KMS-11 (cell line): ENCODE measurements around the gene KCNQ1OT1.

ENCODE experiments used
- H2AFZ ChIP-seq: fragments of 200-600 bp; sonication (generic); 2 replicates; pipeline ENCODE4 v1.6.1; 2016; ENCODE audit warnings: antibody characterized with exemption, mixed run types, low read depth
- H3K27ac ChIP-seq: fragments of 200-600 bp; sonication (generic); 2 replicates; pipeline ENCODE4 v1.6.1; 2016; ENCODE audit warnings: mild to moderate bottlenecking, mixed run types
- H3K27me3 ChIP-seq: fragments of 200-600 bp; sonication (generic); 2 replicates; pipeline ENCODE4 v1.6.1; 2017; ENCODE audit warnings: mild to moderate bottlenecking, low read depth, mixed run types, moderate library complexity; ENCODE audit not compliant: insufficient read depth
- H3K36me3 ChIP-seq: fragments of 200-600 bp; sonication (generic); 2 replicates; pipeline ENCODE4 v1.6.1; 2017; ENCODE audit warnings: mild to moderate bottlenecking, mixed run types; ENCODE audit not compliant: insufficient read depth
- H3K4me1 ChIP-seq: fragments of 200-600 bp; sonication (generic); 2 replicates; pipeline ENCODE4 v1.6.1; 2016; ENCODE audit warnings: mild to moderate bottlenecking, low read depth, mixed run types; ENCODE audit not compliant: poor library complexity, severe bottlenecking
- H3K4me2 ChIP-seq: fragments of 200-600 bp; sonication (generic); 2 replicates; pipeline ENCODE4 v1.7.0; 2016; ENCODE audit warnings: mild to moderate bottlenecking, mixed run types
- H3K4me3 ChIP-seq: fragments of 200-600 bp; sonication (generic); IDR thresholded peaks from 2 replicates; pipeline ENCODE4 v1.6.1; 2017; ENCODE audit warnings: low read depth, low read length, mixed read lengths; ENCODE audit not compliant: insufficient read depth
- H3K79me2 ChIP-seq: fragments of 200-600 bp; sonication (generic); 2 replicates; pipeline ENCODE4 v1.6.1; 2016; ENCODE audit warnings: low read depth, mixed run types; ENCODE audit not compliant: insufficient read depth
- H3K9ac ChIP-seq: fragments of 200-600 bp; sonication (generic); 2 replicates; pipeline ENCODE4 v1.6.1; 2016; ENCODE audit warnings: mild to moderate bottlenecking, mixed run types
- H4K20me1 ChIP-seq: fragments of 200-600 bp; sonication (generic); 2 replicates; pipeline ENCODE4 v1.6.1; 2016; ENCODE audit warnings: mild to moderate bottlenecking, mixed run types; ENCODE audit not compliant: insufficient read depth
- CTCF ChIP-seq: fragments of 200-600 bp; sonication (generic); conservative IDR thresholded peaks from 2 replicates; pipeline ENCODE4 v1.6.1; 2017; ENCODE audit warnings: low read depth, mild to moderate bottlenecking, antibody characterized with exemption, low read length, moderate library complexity, mixed read lengths

Gene KCNQ1OT1

GRCh38 chr11:2706321-2706720, 6.5 kb upstream of the KCNQ1OT1 start:
- no peak for TF ChIP-seq CTCF
- Histone ChIP-seq H3K79me2 (no peaks in the 10 kb centered on the region), H4K20me1 (no peaks in the 10 kb centered on the region), H3K4me3 (no peak overlapping the region), H3K27me3 (no peaks in the 10 kb centered on the region), H3K27ac (no peak overlapping the region), H2AFZ (no peak overlapping the region), H3K36me3 (no peaks in the 10 kb centered on the region), H3K4me2 (no peak overlapping the region), H3K4me1 (peaks cover 9% of the 10 kb centered on the region), H3K9ac (no peak overlapping the region)

GRCh38 chr11:2704896-2705606, 5.3 kb upstream of the KCNQ1OT1 start:
- no peak overlapping the region for H3K4me3 ChIP-seq
- no peak for TF ChIP-seq CTCF
- H3K36me3 ChIP-seq: no peaks in the 10 kb centered on the region
- no peak overlapping the region for H3K9ac ChIP-seq
- no peaks in the 10 kb centered on the region for H3K27me3 ChIP-seq
- H4K20me1 ChIP-seq: no peaks in the 10 kb centered on the region
- peaks cover 16% of the 10 kb centered on the region for H3K4me1 ChIP-seq
- no peak overlapping the region for H2AFZ ChIP-seq
- no peak overlapping the region for H3K4me2 ChIP-seq
- no peaks in the 10 kb centered on the region for H3K79me2 ChIP-seq
- no peak overlapping the region for H3K27ac ChIP-seq

GRCh38 chr11:2704356-2704755, 4.6 kb upstream of the KCNQ1OT1 start:
- Histone ChIP-seq H3K27ac (no peak overlapping the region), H3K9ac (no peak overlapping the region), H3K4me1 (peaks cover 16% of the 10 kb centered on the region), H3K36me3 (no peaks in the 10 kb centered on the region), H3K4me2 (no peak overlapping the region), H2AFZ (no peak overlapping the region), H3K27me3 (no peaks in the 10 kb centered on the region), H3K79me2 (0 out of 2 replicates have a peak, but pooled peaks cover 3% of the 10 kb centered on the region), H4K20me1 (no peaks in the 10 kb centered on the region), H3K4me3 (no peak overlapping the region)
- TF ChIP-seq CTCF: no peak

- H3K4me1 ChIP-seq: peaks cover 16% of the 10 kb centered on the region
- H3K4me2 ChIP-seq: no peak overlapping the region
- H3K79me2 ChIP-seq: peaks cover 11% of the 10 kb centered on the region
- TF ChIP-seq CTCF: no peak
- H3K4me3 ChIP-seq: no peak overlapping the region
- no peaks in the 10 kb centered on the region for H3K27me3 ChIP-seq
- no peak overlapping the region for H3K9ac ChIP-seq
- H3K27ac ChIP-seq: no peak overlapping the region
- H4K20me1 ChIP-seq: no peaks in the 10 kb centered on the region
- H3K36me3 ChIP-seq: no peaks in the 10 kb centered on the region
- no peak overlapping the region for H2AFZ ChIP-seq
These were observed 3.8 kb upstream of the KCNQ1OT1 start for GRCh38 chr11:2703363-2704141.
